ENCODE data around the gene SLC5A9. TPM values are rescaled to one million over a fixed set of nuclear protein-coding genes. Genes with fewer than 3 reads are reported as not detected.
A peak's percentile ranks its signal among the peaks of the same experiment; 100 is the strongest.
"Not testable (repeated sequence)": the region's sequence is repeated elsewhere in the genome, so short reads cannot be mapped to it uniquely, and the experiment has no call there.

The SLC5A9 gene
- total RNA-seq, 1 donor from 2014 or later = under 0.01 TPM

DNA sequence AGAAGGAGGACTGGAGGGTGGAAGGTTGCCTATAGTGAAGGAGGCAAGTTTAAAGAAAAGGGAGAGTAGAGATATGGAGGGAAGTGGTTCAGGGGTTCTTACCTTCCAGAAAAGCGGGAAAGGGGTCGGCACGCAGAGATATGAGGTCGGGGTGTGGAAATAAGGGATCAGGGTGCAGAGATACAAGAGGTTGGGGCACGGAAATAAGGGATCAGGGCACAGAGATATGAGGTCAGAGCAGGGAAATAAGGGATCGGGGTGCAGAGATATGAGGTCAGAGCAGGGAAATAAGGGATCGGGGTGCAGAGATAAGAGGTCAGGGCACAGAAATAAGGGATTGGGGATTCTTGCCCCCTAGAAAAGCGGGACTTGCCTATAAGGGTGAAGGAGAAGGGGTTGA, 9.1 kb upstream of the SLC5A9 start:
- DNase-seq (ENCODE audit: low read depth in 2 of 2) = not testable (repeated sequence)

GRCh38 chr1:48214366-48214765, 8.2 kb upstream of the SLC5A9 start:
- not testable (repeated sequence) for DNase-seq (ENCODE audit: low read depth in 2 of 2)

GRCh38 chr1:48214820-48215219, 7.7 kb upstream of the SLC5A9 start:
- peak in 1 of 2 donors; percentile 20 for DNase-seq (ENCODE audit: low read depth in 2 of 2)

- no peak for DNase-seq (ENCODE audit: low read depth in 2 of 2)
Observed at GRCh38 chr1:48215222-48215621, 7.3 kb upstream of the SLC5A9 start.

DNA sequence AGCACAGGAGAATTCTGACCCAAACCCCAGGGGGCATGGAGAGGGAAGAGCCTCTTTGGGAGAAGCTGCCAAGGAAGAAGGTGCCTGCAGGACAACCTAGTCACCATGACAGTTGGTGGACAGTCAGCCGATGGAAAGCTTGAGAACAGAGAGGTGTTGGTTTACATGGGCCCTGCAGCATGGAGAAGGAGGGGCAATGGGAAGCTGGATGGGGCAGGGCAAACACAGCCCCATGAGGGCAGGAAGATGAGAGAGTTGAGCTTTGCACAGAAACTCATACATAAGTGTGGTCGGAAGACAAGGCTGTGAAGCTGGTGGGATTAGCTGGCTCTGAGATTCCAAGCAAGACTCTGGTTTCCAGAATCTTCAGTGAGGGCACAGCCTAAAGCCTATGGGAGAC, 6.6 kb upstream of the SLC5A9 start:
- no peak for DNase-seq (ENCODE audit: low read depth in 2 of 2)

DNA sequence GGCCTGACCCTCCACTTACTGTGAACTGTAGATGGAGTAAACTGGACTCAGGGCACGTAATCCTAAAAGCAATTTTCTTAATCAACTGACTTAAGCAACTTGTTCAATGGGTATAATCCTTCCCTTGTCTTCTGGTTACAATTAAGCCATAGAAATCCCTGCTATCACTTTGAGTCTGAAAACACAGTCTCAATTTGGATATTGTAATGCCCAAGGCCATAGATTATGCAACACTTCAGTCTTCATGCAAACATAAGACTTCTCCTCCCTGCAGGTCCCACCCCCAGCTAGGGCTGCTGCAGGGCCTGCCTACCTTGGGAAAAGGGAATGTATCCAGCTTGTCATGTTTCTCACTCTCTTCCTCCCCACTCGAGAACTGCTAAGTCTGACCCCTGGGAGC, 6.2 kb upstream of the SLC5A9 start:
- no peak for DNase-seq (ENCODE audit: low read depth in 2 of 2)

DNA sequence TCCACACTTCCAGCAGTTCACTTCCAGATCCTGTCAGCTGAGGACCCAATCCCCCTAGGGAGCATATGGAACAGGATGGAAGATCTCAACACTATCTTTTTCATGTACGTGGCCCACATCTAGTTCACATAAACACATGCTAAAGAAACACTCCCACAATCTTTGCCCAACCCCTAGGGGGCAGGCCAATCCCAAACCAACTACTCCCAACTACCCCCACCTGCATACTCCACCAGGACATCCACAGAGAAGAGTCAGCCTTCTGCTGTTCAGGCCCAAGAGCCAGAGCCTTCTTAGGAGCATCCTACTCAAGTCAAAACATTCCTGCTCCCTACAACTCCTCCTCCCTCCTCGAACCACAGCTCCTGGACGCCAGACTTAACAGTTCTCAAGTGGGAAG, 5.6 kb upstream of the SLC5A9 start:
- DNase-seq (ENCODE audit: low read depth in 2 of 2) = no peak

- no peak for DNase-seq (ENCODE audit: low read depth in 2 of 2)
Observed at GRCh38 chr1:48217856-48218255, 4.7 kb upstream of the SLC5A9 start.

GRCh38 chr1:48219803-48220202, 2.7 kb upstream of the SLC5A9 start:
- no peak for DNase-seq (ENCODE audit: low read depth in 2 of 2)

DNA sequence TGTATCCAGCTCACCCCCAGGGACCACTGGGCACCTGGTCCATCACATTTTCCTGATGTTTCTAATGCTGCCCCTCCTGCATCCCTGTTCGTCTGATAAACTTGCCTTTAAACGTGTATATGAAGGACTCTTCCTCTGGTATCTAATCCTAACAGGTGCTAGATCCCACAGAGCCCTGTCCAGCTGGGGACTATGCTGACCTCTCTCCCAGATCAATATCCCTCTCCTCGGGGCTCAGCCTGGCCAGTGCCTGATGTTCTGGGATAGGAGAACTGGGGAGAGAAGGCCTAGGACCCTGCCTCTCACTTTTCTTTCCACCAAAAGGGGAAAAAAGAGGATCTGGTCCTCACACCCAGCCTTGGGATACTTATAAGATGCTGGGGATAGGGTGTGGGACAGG, 1.4 kb upstream of the SLC5A9 start:
- no peak for DNase-seq (ENCODE audit: low read depth in 2 of 2)

DNA sequence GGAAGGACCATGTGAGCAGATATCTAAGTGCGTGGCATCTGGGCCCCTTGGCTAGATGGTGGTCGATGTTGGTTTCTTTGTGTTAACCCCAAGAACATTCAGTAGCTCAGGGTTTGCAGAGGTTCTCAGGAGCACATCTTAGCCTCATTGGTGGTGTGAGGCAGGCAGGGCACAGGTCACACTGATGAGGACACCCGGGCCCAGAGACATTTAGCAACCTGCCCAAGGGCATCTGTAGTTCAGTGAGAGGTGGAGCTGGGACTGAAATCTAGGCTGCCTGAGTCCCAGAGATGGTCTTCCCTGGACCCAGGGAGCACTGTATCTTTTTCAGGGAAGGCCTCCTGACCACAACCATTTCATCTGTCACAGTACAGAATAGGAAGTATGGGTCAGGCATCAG, 859 bp upstream of the SLC5A9 start:
- no peak for DNase-seq (ENCODE audit: low read depth in 2 of 2)

GRCh38 chr1:48223366-48224240, 1.1 kb downstream of the SLC5A9 start:
- DNase-seq (ENCODE audit: low read depth in 2 of 2) = peak in 1 of 2 donors; percentile 49

GRCh38 chr1:48224791-48225190, 2.3 kb downstream of the SLC5A9 start:
- no peak for DNase-seq (ENCODE audit: low read depth in 2 of 2)

GRCh38 chr1:48225579-48225978, 3.1 kb downstream of the SLC5A9 start:
- DNase-seq (ENCODE audit: low read depth in 2 of 2) = no peak

DNA sequence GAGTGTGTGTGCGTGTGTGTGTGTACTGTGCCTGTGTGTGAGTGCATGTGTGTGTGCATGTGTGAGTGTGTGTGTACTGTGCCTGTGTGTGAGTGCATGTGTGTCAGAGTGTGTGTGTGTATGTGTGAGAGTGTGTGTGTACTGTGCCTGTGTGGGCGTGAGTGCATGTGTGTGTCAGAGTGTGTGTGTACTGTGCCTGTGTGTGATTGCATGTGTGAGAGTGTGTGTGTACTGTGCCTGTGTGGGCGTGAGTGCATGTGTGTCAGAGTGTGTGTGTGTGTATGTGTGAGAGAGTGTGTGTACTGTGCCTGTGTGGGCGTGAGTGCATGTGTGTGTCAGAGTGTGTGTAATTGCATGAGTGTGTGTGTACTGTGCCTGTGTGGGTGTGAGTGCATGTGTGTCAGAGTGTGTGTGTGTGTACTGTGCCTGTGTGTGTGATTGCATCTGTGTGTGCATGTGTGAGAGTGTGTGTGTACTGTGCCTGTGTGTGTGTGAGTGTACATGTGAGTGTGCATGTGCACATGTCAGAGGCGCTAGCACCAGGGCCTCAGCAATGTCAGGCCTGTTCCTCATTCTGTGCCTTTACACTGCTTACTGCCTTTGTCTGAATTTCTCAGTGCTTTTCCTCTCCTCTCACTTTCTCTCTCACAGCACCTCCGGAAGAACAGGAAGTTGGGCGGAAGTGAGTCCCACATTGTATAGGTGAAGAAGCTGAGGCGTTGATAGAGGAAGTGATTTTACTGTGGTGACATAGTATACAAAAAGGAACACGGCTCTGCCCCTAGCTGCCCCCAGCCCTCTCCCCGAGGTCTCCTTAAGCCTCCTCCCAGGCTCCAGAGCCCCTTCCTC, 4.9 kb downstream of the SLC5A9 start:
- DNase-seq (ENCODE audit: low read depth in 2 of 2) = peak in 1 of 2 donors; percentile 29

- no peak for DNase-seq (ENCODE audit: low read depth in 2 of 2)
Observed at GRCh38 chr1:48228156-48228555, 5.6 kb downstream of the SLC5A9 start.

DNA sequence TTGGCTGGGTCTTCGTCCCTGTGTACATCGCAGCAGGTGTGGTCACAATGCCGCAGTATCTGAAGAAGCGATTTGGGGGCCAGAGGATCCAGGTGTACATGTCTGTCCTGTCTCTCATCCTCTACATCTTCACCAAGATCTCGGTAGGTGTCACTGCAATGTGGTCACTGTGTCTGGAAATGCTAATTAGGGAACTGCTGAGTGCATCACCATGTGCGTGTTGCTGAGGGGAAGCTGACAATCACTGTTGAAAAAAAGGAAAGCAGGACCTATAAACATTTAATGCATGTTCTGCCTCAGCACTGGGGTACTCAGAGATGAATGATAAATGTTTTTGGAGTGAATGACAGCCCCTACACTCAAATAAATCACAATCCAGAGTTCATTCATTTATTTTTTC, 6.8 kb downstream of the SLC5A9 start:
- no peak for DNase-seq (ENCODE audit: low read depth in 2 of 2)

DNA sequence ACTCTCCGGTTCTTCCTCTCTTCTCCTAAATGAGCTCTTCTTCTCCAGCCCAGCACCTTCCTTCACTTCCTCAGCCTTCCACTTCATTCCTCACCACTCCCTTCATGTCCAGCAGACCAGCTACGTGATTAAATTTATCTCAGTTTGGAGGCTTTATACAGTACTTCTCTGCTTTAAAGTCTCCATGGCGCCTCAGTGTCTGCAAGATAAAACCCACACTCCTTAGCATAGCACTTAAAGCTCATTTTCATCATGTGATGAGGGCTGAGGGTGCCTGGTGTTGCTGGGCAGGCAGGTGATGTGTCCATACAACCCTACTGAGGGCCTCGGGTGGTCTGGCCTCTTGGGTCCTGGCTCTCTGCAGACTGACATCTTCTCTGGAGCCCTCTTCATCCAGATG, 7.7 kb downstream of the SLC5A9 start:
- no peak for DNase-seq (ENCODE audit: low read depth in 2 of 2)

DNA sequence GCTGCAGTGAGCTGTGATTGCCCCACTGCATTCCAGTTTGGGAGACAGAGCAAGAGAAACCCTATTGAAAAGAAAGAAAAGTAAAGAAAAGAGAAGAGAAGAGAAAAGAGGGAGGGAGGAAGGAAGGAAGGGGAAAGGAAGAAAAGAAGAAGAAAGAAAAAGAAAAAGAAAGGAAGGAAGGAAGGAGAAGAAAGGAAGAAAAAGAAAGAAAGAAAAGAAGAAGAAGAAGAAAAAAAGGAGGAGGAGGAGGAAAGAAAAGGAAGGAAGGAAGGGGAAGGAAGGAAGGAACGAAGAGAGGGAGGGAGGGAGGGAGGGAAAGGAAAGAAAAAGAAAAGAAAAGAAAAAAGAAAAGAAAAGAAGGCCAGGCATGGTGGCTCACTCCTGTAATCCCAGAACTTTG, 10.2 kb downstream of the SLC5A9 start:
- no peak for DNase-seq (ENCODE audit: low read depth in 2 of 2)

- DNase-seq (ENCODE audit: low read depth in 2 of 2) = peak; percentile 26 to 32
Observed at GRCh38 chr1:48233666-48234485, 11.4 kb downstream of the SLC5A9 start.

DNA sequence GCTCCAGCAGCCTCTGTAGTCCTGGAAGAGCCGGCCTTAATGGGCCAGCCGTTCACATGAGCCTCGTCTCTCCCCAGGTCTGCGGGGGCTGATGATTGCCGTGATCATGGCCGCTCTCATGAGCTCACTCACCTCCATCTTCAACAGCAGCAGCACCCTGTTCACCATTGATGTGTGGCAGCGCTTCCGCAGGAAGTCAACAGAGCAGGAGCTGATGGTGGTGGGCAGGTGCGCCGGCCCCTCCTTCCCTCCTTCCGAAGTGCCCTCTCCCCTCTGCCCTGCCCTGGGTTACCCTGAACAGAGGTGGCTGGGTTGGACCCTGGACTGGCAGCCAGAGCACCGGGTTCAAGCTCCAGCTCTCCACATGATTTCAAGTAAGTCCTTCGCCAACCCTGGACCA, 13.1 kb downstream of the SLC5A9 start:
- no peak for DNase-seq (ENCODE audit: low read depth in 2 of 2)
